ENCODE data around the gene ALKBH7. TPM values are rescaled to one million over a fixed set of nuclear protein-coding genes. Genes with fewer than 3 reads are reported as not detected.
A peak's percentile ranks its signal among the peaks of the same experiment; 100 is the strongest.

The ALKBH7 gene
- total RNA-seq, 2 experiments from 2014 or later: 39.5 to 42.4 TPM

DNA sequence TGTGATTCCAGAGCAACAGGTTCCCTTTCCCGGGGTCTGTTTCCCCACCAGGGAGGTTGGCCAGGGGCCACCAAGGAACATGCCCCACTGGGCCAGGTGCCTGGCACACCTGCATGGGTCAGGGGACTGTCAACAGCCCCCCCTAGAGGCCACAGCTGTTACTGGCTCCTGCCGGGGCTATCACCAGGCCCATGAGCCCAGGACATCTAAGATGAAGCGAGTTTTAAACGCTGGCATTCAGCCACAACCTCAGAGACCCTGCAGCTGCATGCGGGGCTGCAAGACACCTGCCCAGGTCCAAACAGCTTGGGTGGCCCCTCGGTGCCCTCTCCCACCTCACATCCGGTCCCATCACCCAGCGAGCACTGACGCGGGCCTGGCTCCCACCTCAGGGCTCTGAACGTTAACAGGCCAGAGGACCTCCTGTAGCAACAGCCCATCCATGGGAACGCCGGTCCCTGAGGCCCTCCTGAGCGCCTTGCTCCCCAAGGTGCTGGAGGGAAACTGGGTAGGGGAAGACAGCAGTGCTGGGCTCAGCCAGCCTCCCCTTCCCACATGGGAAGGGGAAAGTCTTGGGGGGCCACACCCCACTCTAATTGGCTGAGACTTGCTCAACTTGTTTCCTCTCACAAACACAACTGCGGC, 40.0 kb downstream of the ALKBH7 start:
- CTCF ChIA-PET: interaction anchor here (0.5 to 1.0 kb wide), 2 partner anchors 10 to 76 kb away, joined by 3 to 4 read pairs; no protein-coding TSS in a partner anchor

DNA sequence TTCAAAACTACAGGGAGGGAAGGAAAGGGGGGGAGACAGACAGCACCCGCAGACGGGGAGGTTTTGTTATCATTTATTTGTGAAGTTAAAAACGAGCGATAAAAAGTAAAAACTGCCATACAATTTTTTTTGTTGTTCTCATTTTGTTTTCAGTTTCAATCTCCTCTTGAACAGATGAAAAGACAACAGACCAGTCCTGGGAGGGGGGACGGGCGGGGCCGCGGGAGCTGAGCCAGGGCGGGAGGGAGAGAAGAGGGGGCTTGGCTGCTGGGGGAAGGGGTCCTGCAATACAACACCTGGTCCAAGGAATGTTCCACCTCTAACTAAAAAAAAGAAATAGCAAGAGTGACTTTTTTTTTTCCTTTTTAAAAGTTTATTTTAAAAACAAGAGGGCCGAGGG, 40.7 kb downstream of the ALKBH7 start:
- H3K4me1 Mint-ChIP-seq (ENCODE audit: low read depth): no peaks in the 10 kb centered on the region
- no peak overlapping the region for H3K4me3 Mint-ChIP-seq
- CTCF ChIA-PET: no interaction called here
- peaks cover 15% of the 10 kb centered on the region for H3K36me3 Mint-ChIP-seq (ENCODE audit: low read depth)
- H3K27ac Mint-ChIP-seq: no peak overlapping the region
- DNase-seq: no peak
- no peaks in the 10 kb centered on the region for H3K27me3 Mint-ChIP-seq (ENCODE audit: low read depth)
- H3K9me3 Mint-ChIP-seq: no peaks in the 10 kb centered on the region
- intact Hi-C loops (cut with micrococcal nuclease): no loop called here

More for the DNA sequence above, 40.0 kb downstream of the ALKBH7 start:
- intact Hi-C loops (cut with micrococcal nuclease): no loop called here
- DNase-seq: peak; percentile 61
- Mint-ChIP-seq H3K27me3 (ENCODE audit: low read depth) (no peaks in the 10 kb centered on the region), H3K27ac (no peak overlapping the region), H3K4me1 (ENCODE audit: low read depth) (no peaks in the 10 kb centered on the region), H3K36me3 (ENCODE audit: low read depth) (peaks cover 12% of the 10 kb centered on the region), H3K9me3 (no peaks in the 10 kb centered on the region), H3K4me3 (no peak overlapping the region)

DNA sequence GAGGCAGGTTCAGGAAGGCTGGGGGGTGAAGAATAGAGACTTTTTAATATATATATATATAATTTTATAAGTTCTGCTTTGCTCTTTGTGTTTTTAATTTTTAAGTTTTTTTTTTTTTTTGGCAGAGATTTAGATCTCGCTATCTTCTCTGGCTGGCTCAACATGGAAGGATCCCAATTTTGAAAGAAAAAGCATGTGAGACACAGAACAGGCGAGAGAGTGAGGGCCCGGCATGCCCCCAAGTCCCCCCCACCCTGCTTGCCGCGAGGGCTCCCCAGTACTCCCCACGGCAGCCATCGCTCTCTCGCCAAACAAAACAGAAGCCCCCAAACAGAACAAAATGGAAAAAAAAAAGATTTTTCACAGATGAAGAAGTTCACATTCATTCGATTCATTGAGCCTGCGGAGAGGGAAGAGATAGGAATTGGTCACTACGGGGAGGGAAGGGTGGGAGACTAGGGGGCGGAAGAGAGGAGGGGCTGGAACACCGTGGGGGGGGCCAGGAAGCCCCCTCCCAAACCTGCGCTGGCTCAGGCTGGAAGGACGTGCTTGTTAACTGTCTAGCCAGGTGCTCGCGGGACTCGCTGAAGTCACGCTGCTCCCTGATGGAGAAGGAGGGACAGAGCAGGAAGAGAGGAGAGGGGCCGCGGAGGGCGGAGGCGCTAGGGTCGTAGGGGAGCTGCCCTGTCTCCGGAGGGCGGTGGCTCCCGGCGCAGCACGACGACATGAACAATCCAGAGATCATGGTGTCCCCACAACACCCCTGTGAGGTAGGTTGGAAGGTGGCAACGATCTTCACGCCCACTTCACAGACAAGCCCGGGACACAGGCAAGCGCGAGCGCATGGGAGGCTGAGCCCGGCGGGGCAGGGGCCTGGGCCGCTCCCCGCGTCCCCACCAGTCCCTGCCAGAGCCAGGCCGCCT, 41.4 kb downstream of the ALKBH7 start:
- H3K36me3 Mint-ChIP-seq (ENCODE audit: low read depth): peaks cover 21% of the 10 kb centered on the region
- no peak overlapping the region for H3K27ac Mint-ChIP-seq
- CTCF ChIA-PET: no interaction called here
- intact Hi-C loops (cut with micrococcal nuclease): no loop called here
- DNase-seq: no peak
- H3K4me1 Mint-ChIP-seq (ENCODE audit: low read depth): no peaks in the 10 kb centered on the region
- no peaks in the 10 kb centered on the region for H3K27me3 Mint-ChIP-seq (ENCODE audit: low read depth)
- no peak overlapping the region for H3K4me3 Mint-ChIP-seq
- H3K9me3 Mint-ChIP-seq: no peaks in the 10 kb centered on the region

DNA sequence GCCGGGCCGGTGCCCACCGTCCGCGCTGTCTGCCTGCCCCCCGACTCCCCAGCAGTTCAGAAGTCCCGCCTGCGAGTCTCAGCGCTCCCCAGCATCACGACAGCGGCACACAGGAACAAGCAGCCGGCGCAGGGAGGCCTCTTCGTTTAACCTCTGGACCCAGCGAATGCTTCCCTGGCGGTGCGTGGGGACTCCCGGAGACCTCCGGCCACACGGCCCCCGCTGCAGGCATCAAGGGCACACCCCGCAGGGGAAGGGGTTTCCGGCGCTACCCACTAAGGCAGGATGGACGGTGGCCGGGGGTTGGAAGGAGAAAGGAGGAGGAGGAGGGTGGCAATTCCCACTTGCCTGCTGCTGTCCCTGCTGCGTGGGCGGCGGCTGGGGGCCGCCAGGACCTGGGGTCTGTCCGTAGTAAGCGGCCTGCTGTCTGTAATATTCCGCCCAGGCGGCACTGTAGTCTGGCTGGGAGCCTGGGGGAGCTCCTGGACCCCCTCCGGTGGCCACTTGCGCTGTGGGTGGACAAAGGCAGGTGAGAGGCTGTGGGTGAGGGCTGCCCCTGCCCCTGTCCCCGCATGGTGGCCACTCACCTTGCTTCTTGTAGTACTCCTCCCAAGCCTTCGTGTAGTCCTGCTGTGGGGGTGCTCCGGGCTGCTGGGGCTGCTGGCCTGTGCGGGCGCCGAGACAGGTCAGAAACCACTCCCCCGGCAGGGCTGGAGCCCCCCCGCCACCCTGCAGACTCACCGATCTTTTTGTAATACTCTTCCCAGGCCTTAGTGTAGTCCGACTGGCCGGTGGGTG, 42.4 kb downstream of the ALKBH7 start:
- H3K36me3 Mint-ChIP-seq (ENCODE audit: low read depth): peaks cover 26% of the 10 kb centered on the region
- intact Hi-C loops (cut with micrococcal nuclease): no loop called here
- H3K27me3 Mint-ChIP-seq (ENCODE audit: low read depth): no peaks in the 10 kb centered on the region
- H3K9me3 Mint-ChIP-seq: no peaks in the 10 kb centered on the region
- no peak overlapping the region for H3K27ac Mint-ChIP-seq
- no peak overlapping the region for H3K4me3 Mint-ChIP-seq
- CTCF ChIA-PET: no interaction called here
- no peaks in the 10 kb centered on the region for H3K4me1 Mint-ChIP-seq (ENCODE audit: low read depth)
- DNase-seq: no peak

DNA sequence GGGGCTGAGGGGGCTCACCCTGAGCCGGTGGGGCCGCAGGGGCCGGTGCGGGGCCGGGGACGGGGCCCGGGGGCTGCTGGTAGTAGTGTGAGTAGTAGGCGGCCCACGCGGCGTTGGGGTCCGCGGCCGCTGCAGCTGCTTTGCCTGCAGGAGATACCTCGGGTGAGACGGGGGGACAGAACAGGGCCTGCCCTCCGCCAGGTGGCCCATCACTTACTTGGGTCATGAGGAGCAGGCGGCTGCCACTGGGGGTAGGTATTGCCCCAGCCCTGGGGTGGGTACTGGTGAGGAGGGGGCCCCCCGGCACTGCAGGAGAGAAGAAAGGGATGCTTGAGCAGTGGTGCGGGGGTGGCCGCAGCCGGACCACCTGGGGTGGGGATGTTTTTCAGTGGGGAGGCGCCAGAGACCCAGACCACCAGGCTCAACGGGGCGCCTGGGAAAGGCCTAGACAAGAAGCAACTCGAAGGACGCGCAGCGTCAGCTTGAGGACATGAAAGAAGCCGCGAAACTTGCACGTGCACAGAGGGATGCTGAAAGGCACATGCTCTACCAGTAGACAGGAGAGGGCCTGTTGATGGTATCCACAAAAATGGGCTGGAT, 43.1 kb downstream of the ALKBH7 start:
- Mint-ChIP-seq H3K27me3 (ENCODE audit: low read depth) (no peaks in the 10 kb centered on the region), H3K4me3 (no peak overlapping the region), H3K36me3 (ENCODE audit: low read depth) (peaks cover 30% of the 10 kb centered on the region), H3K9me3 (no peaks in the 10 kb centered on the region), H3K4me1 (ENCODE audit: low read depth) (no peaks in the 10 kb centered on the region), H3K27ac (no peak overlapping the region)
- no peak for DNase-seq
- CTCF ChIA-PET: no interaction called here
- intact Hi-C loops (cut with micrococcal nuclease): no loop called here

DNA sequence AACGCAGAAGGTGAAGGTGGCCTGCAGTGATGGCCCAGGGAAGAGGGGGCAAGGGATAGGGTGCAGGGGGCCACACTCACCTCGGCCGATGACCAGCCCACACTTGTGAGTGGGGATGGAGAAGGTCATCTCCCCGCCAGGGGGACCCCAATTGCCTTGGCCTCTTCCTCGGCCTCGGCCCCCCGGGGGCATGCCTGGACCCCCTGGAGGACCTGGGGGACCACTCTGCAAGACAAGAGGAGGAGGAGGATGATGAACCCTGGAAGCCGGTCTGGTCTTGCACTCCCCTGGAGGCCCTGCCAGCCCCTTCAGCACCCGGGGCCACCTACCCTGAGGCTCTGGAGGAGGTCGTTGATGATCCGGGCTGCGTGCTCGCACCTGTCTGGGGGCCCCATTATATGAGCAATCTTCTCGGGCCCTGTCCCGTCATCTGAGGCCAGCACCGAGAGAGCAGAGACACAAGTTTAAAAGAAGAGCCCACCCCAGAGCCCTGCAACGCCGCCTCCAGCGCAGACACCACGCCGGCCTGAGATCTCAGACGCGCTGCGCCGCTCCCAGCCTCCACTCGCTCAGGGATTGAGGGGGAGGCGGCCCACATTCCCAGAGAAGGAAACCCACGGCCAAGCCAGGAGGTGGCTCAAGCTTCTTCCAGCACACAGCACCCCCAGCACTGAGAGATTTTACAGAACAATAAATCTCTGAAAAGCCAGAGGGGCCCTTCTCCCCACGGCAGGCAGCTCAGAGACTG, 44.2 kb downstream of the ALKBH7 start:
- Mint-ChIP-seq H3K27ac (no peak overlapping the region), H3K9me3 (no peaks in the 10 kb centered on the region), H3K27me3 (ENCODE audit: low read depth) (no peaks in the 10 kb centered on the region), H3K4me1 (ENCODE audit: low read depth) (peaks cover 4% of the 10 kb centered on the region), H3K4me3 (no peak overlapping the region), H3K36me3 (ENCODE audit: low read depth) (peaks cover 37% of the 10 kb centered on the region)
- no peak for DNase-seq
- intact Hi-C loops (cut with micrococcal nuclease): no loop called here
- CTCF ChIA-PET: no interaction called here

DNA sequence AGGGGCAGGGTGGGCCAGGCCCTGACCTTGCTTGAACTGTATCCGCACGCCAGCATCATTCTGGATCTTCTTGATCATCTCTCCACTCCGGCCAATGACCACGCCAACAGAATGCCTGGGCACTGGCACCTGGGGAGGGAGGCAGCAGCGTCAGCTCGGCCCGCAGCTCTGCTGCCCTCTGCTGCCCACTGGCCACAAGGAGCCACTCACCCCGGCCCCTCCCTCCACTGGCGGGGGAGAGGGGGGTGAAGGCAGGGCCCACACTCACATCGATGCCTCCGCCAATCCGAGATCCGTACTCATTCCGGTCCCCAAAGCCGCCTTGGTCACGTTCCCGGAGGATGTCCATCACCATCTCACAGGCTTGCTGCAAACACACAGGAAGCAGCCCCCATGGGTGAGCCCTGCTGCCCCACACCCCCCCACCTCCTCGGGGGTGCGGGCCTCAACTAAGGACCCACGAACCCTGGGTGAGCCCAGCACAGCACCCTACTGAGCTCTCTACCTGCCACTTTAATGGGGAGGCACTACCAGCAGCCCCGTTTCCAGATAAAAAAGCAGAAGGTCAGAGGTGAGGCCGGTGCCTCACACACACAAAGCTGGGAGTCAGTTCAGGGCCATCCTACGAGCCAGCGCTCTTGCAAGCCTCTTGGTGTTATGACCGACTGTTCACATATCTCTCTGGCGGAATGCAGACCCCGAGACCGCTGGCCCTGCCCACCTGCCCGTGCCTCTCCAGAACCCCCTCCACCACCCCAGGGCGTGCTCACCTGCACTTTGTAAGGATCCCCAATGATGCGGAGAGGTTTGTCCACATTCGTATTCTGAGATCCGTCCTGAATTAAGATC, 45.3 kb downstream of the ALKBH7 start:
- CTCF ChIA-PET: no interaction called here
- Mint-ChIP-seq H3K9me3 (no peaks in the 10 kb centered on the region), H3K36me3 (ENCODE audit: low read depth) (peaks cover 47% of the 10 kb centered on the region), H3K4me3 (no peak overlapping the region), H3K27ac (no peak overlapping the region), H3K27me3 (ENCODE audit: low read depth) (no peaks in the 10 kb centered on the region), H3K4me1 (ENCODE audit: low read depth) (peaks cover 14% of the 10 kb centered on the region)
- no peak for DNase-seq
- intact Hi-C loops (cut with micrococcal nuclease): no loop called here

DNA sequence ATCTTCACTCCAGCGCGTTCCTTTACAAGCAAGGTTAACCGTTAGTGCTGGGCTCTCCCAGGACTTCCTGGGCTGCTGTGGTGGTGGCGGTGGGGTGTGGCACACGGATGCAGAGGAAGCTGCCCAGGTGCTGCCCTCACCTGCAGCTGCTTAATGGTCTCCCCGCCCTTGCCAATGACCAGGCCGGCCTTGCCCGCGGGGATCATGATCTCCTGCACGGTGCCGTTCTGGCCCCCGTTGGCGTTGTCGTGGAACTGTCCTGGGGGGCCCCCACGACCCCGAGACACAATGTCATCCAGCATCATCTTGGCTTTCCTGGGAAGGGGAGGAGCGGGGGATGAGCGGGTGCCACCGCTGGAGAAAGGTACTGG, 46.0 kb downstream of the ALKBH7 start:
- H3K4me1 Mint-ChIP-seq (ENCODE audit: low read depth): peaks cover 20% of the 10 kb centered on the region
- peaks cover 51% of the 10 kb centered on the region for H3K36me3 Mint-ChIP-seq (ENCODE audit: low read depth)

DNA sequence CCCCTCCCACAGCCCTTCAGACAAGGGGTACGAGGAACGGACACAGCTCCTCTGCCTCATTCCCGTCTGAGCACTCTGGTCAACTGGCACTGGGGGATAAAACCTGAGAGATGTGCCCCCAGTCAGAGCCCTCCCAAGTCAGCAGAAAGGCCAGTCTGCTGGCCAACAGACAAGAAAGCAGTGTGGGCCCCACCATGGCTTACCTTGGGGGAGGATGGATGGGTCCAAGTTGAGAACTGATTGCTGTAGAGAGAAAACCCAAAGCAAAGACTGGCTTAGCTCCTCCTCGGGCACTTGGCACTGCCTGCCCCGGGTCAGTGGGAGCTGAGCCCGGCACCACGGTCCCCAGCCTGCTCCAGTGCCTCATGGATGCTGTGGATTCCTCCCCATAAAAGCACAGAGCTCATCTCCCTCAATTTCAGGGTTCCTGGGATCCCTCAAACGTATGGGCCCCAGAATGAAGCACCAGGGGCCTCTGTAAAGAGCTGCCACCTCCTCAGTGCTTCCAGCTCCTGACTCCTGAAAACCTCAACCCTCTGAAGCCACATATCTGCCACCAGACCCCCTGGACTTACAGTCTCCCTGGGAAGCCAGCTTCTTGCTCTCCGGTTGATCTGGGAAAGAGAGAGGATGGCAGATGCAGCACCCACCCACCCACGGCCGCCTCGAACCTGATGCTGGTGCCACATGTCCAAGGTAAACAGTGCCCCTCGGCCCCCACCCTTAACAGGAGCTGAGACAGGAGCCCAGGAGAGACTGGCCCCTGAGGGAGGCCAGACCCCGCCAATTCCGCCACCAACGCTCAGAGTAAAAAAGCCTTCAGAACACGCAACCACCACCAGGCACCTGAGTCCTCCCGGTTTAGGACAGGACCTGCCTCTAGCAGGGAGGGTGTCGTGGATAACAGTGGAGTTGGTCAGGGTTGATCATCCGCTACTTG, 48.8 kb downstream of the ALKBH7 start:
- H3K27me3 Mint-ChIP-seq (ENCODE audit: low read depth): no peaks in the 10 kb centered on the region
- no peak for DNase-seq
- H3K4me3 Mint-ChIP-seq: no peak overlapping the region
- intact Hi-C loops (cut with micrococcal nuclease): no loop called here
- CTCF ChIA-PET: interaction anchor here (0.6 kb wide), 1 partner anchor 16 kb away, joined by 3 read pairs; no protein-coding TSS in a partner anchor
- peaks cover 41% of the 10 kb centered on the region for H3K36me3 Mint-ChIP-seq (ENCODE audit: low read depth)
- H3K27ac Mint-ChIP-seq: no peak overlapping the region
- H3K9me3 Mint-ChIP-seq: no peaks in the 10 kb centered on the region
- peaks cover 30% of the 10 kb centered on the region for H3K4me1 Mint-ChIP-seq (ENCODE audit: low read depth)

More for the DNA sequence above, 46.0 kb downstream of the ALKBH7 start:
- CTCF ChIA-PET: no interaction called here
- Mint-ChIP-seq H3K27ac (no peak overlapping the region), H3K9me3 (no peaks in the 10 kb centered on the region), H3K4me3 (no peak overlapping the region), H3K27me3 (ENCODE audit: low read depth) (no peaks in the 10 kb centered on the region)
- intact Hi-C loops (cut with micrococcal nuclease): no loop called here
- no peak for DNase-seq

DNA sequence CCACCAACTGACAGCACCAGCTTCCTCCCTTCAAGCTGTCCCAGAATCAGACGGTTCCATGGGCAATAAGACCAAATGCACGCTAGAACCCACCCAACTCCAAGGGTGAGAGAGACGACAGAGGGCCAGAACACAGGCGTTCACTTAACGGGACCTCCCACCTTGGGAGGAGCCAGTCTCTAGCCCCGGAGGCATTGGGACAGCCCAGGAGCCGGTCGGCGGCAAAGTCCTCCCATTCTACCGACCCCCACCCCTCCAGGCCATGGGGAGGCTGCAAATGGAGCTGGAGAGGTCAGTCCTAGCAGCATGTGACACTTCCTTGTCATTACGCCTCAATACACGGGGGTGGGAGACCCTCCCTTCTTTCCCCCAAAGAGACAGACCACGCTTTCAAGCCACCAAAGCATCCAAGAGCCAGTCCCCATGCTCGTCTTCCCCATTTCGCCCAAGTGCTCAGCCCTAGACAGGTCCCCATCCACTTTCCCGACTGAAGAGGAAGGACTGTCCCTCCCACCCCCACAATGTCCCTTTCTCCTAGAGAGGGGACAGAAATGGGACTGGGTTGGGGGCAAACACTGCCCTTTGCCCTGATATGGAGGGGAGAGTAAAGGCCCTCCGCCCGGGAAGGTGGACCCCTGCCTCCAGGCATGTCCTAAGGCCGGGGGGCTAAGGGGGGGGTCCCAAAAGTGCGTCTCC, 51.1 kb downstream of the ALKBH7 start:
- CTCF ChIA-PET: no interaction called here
- H3K27me3 Mint-ChIP-seq (ENCODE audit: low read depth): no peaks in the 10 kb centered on the region
- peak; percentile 55 for DNase-seq
- intact Hi-C loops (cut with micrococcal nuclease): no loop called here
- no peaks in the 10 kb centered on the region for H3K9me3 Mint-ChIP-seq
- H3K4me3 Mint-ChIP-seq: peak overlapping the region; percentile 89
- peak overlapping the region; percentile 78 for H3K27ac Mint-ChIP-seq
- H3K4me1 Mint-ChIP-seq (ENCODE audit: low read depth): peaks cover 30% of the 10 kb centered on the region
- H3K36me3 Mint-ChIP-seq (ENCODE audit: low read depth): peaks cover 33% of the 10 kb centered on the region

Measured in activated naive CD4-positive, alpha-beta T cell treated with anti-CD3 and anti-CD28 coated beads for 36 hours (primary cell).